Activated B cell treated with CpG ODN at 0.5 μM for 24 hours (primary cell): ENCODE results near the gene NRARP. TPM values are rescaled to one million over a fixed set of nuclear protein-coding genes. Genes with fewer than 3 reads are reported as not detected.

Source experiments
- ATAC-seq: fragments of 200-7000 bp; cut with Tn5 transposase; one replicate; pipeline ENCODE4 v1.10.0; 2021; ENCODE audit warnings: low read depth, mild to moderate bottlenecking, moderate library complexity
- CTCF ChIA-PET: fragments of 350-600 bp; sonication (Branson Sonifier 250); formaldehyde crosslinking; loops from one replicate; lab custom pipeline; 2021; ENCODE audit warnings: antibody characterized with exemption; lab: Charles Lee
- POLR2A ChIA-PET: fragments of 350-600 bp; sonication (Branson Sonifier 250); formaldehyde crosslinking; loops from one replicate; lab custom pipeline; 2021; ENCODE audit warnings: antibody characterized with exemption; lab: Charles Lee
- DNase-seq: peaks from one replicate; pipeline ENCODE4 v3.0.0; 2022
- H3K27ac Mint-ChIP-seq: one replicate; pipeline ENCODE4 v1.8.0; 2020; ENCODE audit warnings: mixed read lengths
- H3K27me3 Mint-ChIP-seq: one replicate; pipeline ENCODE4 v1.8.0; 2021; ENCODE audit warnings: mixed read lengths
- H3K36me3 Mint-ChIP-seq: one replicate; pipeline ENCODE4 v1.8.0; 2021; ENCODE audit warnings: low read depth, mixed read lengths
- H3K4me1 Mint-ChIP-seq: one replicate; pipeline ENCODE4 v1.8.0; 2021; ENCODE audit warnings: mixed read lengths
- H3K4me3 Mint-ChIP-seq: one replicate; pipeline ENCODE4 v1.8.0; 2020; ENCODE audit warnings: mild to moderate bottlenecking, mixed read lengths
- H3K9me3 Mint-ChIP-seq: one replicate; pipeline ENCODE4 v1.8.0; 2020; ENCODE audit warnings: mixed read lengths
- intact Hi-C: fragments of 100-400 bp; cut with micrococcal nuclease; formaldehyde crosslinking; loops from one replicate; pipeline ENCODE4 v1.15.1; 2024
- total RNA-seq: library from RNA; stranded (reverse); gene quantifications from 2 replicates; pipeline ENCODE4 v1.2.3, GENCODE V29; 2022
- TF ChIP-seq, protein P1 (sequence below): fragments of 200-600 bp; IDR thresholded peaks from one replicate; pipeline ENCODE4 v1.8.0; 2022; ENCODE audit warnings: antibody characterized with exemption, mild to moderate bottlenecking

Gene NRARP
- total RNA-seq, 1 donor from 2014 or later = 3.0 TPM

DNA sequence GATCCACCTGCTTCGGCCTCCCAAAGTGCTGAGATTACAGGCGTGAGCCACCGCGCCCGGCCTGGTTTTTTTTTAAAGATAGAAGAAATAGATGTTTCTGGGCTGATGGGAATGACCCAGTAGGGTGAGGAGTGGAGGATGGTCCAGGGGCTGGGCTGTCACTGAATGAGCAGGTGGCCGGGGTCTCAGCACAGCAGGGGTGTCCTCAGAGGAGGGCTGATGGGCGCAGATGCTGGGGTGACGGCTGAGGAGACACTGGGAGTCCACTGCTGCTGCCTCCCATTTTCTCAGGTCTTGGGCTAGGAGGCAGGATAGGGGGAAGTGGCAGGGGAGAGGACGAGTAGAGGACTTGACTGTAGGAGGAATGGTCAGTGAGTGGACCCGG is 26.9 kb downstream of the NRARP start:
- CTCF ChIA-PET = no interaction called here

DNA sequence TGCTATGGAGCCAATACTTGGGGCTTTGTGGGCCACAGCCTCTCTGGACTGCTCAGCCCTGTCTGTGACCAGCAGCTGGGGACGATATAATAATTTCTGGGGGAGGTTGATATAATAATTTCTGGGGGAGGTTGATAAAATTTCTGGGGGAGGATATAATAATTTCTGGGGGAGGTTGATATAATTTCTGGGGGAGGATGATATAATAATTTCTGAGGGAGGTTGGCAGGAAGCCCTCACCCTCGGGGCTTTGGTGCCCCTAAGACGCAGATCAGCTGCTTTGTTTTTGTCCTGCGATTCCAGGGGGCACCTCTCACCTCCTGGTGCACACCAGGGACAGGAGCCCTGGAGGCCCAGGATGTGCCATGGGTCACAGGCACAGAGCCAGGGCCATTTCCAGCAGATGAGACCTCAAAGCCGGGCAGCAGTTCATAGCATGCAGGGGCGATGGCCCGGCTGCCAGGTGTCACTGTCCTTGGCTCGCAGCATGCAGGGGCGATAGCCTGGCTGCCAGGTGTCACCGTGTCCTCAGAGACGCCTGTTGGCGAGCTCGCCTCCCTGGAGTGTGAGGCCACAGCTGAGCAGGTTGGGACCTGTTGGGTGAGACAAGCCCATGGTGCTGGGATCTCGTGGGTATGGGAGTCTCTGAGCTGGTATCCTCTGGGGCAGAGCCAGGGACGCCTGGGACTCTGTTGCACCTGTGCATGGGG is 28.3 kb downstream of the NRARP start:
- no peaks in the 10 kb centered on the region for H3K9me3 Mint-ChIP-seq
- TF ChIP-seq, protein P1, sequence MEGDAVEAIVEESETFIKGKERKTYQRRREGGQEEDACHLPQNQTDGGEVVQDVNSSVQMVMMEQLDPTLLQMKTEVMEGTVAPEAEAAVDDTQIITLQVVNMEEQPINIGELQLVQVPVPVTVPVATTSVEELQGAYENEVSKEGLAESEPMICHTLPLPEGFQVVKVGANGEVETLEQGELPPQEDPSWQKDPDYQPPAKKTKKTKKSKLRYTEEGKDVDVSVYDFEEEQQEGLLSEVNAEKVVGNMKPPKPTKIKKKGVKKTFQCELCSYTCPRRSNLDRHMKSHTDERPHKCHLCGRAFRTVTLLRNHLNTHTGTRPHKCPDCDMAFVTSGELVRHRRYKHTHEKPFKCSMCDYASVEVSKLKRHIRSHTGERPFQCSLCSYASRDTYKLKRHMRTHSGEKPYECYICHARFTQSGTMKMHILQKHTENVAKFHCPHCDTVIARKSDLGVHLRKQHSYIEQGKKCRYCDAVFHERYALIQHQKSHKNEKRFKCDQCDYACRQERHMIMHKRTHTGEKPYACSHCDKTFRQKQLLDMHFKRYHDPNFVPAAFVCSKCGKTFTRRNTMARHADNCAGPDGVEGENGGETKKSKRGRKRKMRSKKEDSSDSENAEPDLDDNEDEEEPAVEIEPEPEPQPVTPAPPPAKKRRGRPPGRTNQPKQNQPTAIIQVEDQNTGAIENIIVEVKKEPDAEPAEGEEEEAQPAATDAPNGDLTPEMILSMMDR = no peak
- ATAC-seq (no peak), DNase-seq (no peak)
- no peaks in the 10 kb centered on the region for H3K27me3 Mint-ChIP-seq
- peaks cover 17% of the 10 kb centered on the region for H3K36me3 Mint-ChIP-seq
- no peak overlapping the region for H3K4me3 Mint-ChIP-seq
- intact Hi-C loops = no loop called here
- peak overlapping the region; percentile 24 for H3K27ac Mint-ChIP-seq
- H3K4me1 Mint-ChIP-seq = peaks cover 55% of the 10 kb centered on the region
- ChIA-PET CTCF (interaction anchor here (1.4 kb wide), 1 partner anchor 11 kb away, joined by 3 read pairs; no protein-coding TSS in a partner anchor), POLR2A (interaction anchor here (1.1 to 3.3 kb wide), 3 partner anchors 19 to 32 kb away, joined by 4 to 16 read pairs (median 5); partner anchors contain the start of genes NELFB and TUBB4B)

More for the DNA sequence above, 26.9 kb downstream of the NRARP start:
- Mint-ChIP-seq H3K36me3 (peaks cover 7% of the 10 kb centered on the region), H3K9me3 (no peaks in the 10 kb centered on the region), H3K27me3 (no peaks in the 10 kb centered on the region), H3K4me1 (peaks cover 45% of the 10 kb centered on the region), H3K27ac (peak overlapping the region; percentile 75), H3K4me3 (peak overlapping the region; percentile 11)
- POLR2A ChIA-PET = interaction anchor here (0.5 to 3.3 kb wide), 3 partner anchors 21 to 74 kb away, joined by 3 to 16 read pairs (median 4); partner anchors contain the start of gene TUBB4B
- intact Hi-C loops = loop anchor here (5.0 kb wide), 1 partner anchor 148 kb away; no protein-coding TSS in a partner anchor
- TF ChIP-seq, protein P1 = no peak
- no peak for DNase-seq
- ATAC-seq = no peak

DNA sequence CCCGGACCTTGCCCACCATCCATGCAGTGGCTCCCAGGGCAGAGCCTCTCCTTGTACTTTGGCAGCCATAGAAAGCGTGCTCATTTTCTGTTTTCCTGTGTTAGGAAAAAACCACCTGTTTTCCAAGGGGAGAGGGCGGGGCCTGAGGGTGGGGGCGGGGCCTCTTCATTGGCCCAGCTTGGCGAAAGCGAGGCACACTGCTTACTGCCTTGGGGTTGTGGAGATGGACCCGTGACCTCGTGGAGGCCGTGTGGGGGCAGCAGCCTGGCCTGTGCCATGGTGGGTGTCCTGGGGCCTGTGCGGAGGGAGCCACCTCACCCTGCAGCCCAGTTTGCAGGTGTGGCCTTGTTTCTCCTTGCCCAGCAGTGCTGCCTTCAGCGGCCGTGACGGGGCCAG is 29.0 kb downstream of the NRARP start:
- ATAC-seq = no peak
- POLR2A ChIA-PET = interaction anchor here (1.5 to 3.3 kb wide), 2 partner anchors 19 to 32 kb away, joined by 5 to 16 read pairs; partner anchors contain the start of genes NELFB and TUBB4B
- CTCF ChIA-PET = no interaction called here
- intact Hi-C loops = no loop called here
- H3K4me3 Mint-ChIP-seq = no peak overlapping the region
- no peaks in the 10 kb centered on the region for H3K9me3 Mint-ChIP-seq
- H3K36me3 Mint-ChIP-seq = peaks cover 22% of the 10 kb centered on the region
- TF ChIP-seq, protein P1 = no peak
- H3K27ac Mint-ChIP-seq = no peak overlapping the region
- H3K27me3 Mint-ChIP-seq = no peaks in the 10 kb centered on the region
- peaks cover 62% of the 10 kb centered on the region for H3K4me1 Mint-ChIP-seq
- no peak for DNase-seq

DNA sequence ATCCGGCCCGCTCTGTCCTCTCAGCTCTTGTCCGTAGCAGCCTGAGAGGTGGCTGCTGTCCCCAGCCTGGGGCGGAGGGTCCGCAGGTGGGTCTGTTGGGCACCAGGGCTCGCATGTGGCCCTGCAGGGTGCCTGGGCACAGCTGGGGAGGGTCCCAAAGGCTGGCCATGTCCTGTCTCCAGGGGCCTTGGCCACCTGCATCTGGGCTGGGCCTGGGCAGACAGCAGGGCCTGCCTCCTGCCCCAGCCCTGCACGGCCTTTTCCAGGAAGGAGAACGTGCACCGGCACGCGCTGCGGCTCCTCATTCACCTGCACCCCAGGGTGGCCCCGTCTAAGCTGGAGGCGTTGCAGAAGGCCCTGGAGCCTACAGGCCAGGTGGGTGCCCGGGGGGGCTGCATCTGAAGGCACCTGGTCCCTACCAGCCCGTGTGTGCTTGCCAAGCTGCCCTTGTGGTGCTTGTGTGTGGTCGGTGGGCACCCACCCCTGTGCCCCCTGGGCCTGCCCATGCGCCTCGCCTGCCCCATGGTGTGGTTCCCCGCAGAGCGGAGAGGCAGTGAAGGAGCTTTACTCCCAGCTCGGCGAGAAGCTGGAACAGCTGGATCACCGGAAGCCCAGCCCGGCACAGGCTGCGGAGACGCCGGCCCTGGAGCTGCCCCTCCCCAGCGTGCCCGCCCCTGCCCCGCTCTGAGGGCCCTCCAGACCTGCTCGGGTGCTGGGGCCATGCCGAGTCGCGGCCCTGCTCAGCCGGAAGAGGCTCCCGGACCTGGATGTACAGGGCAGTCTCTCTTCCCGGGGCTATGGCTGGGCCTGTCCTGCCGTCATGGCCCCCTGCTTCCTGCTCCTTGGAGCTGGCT is 29.6 kb downstream of the NRARP start:
- no peaks in the 10 kb centered on the region for H3K9me3 Mint-ChIP-seq
- no peak overlapping the region for H3K27ac Mint-ChIP-seq
- POLR2A ChIA-PET = interaction anchor here (0.6 to 3.3 kb wide), 3 partner anchors 18 to 121 kb away, joined by 3 to 16 read pairs (median 5); partner anchors contain the start of genes NELFB and TUBB4B
- DNase-seq (no peak), ATAC-seq (no peak)
- no peaks in the 10 kb centered on the region for H3K27me3 Mint-ChIP-seq
- TF ChIP-seq, protein P1 = no peak
- H3K4me3 Mint-ChIP-seq = no peak overlapping the region
- H3K36me3 Mint-ChIP-seq = peaks cover 27% of the 10 kb centered on the region
- peaks cover 65% of the 10 kb centered on the region for H3K4me1 Mint-ChIP-seq
- intact Hi-C loops = no loop called here
- CTCF ChIA-PET = no interaction called here
